ENCODE data around the gene SHOC2. TPM values are rescaled to one million over a fixed set of nuclear protein-coding genes. Genes with fewer than 3 reads are reported as not detected.

The SHOC2 gene
- polyA plus RNA-seq, 3 donors = 13.9 to 69.9 (median 68.9) TPM

DNA sequence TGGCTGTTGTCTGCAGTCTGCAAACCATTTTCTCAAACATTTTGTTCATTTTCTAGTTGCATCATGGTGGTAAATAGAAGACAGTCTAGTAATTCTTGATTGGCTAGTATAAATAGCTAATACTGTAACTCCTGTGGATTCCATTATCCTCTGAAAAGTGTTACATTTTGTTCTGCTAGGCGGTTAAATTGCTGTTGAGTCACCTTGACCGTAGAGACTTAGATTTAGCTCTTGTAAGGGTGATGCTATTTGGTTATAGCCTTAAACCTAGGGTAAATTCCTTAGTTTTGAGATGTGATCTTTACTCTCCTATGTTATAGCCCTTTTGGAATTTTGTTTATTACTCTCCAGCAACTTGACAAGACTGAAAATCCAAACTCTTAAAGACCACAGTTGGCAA, 58.8 kb downstream of the SHOC2 start:
- Histone ChIP-seq H3K4me1 (ENCODE audit: control insufficient read depth in 1 of 2, insufficient read depth in 2 of 2, low read length in 2 of 2) (no peaks in the 10 kb centered on the region), H3K27me3 (ENCODE audit: control insufficient read depth in 2 of 2, insufficient read depth in 2 of 2, low read length in 2 of 2) (no peaks in the 10 kb centered on the region), H3K4me3 (replicated peaks in 1 of 3; ENCODE audit: low read depth in 2 of 3, low read length in 3 of 3) (no peak overlapping the region), H3K79me2 (ENCODE audit: insufficient read depth, low read length) (peaks cover 92% of the 10 kb centered on the region), H3K9me3 (replicated peaks in 1 of 2; ENCODE audit: control insufficient read depth in 1 of 2, insufficient read depth in 1 of 2, low read length in 2 of 2) (no peaks in the 10 kb centered on the region), H4K20me1 (ENCODE audit: insufficient read depth, low read length) (peaks cover 90% of the 10 kb centered on the region), H3K4me2 (replicated peaks; ENCODE audit: extremely low read depth, low read length, poor library complexity, severe bottlenecking) (no peak overlapping the region), H2AFZ (ENCODE audit: insufficient read depth, low read depth, low read length, poor library complexity, severe bottlenecking) (no peak overlapping the region), H3K36me3 (replicated peaks in 1 of 2; ENCODE audit: control insufficient read depth in 1 of 2, insufficient read depth in 2 of 2, low read length in 2 of 2) (no peaks in the 10 kb centered on the region), H3K9ac (ENCODE audit: insufficient read depth, low read length, poor library complexity, severe bottlenecking) (no peak overlapping the region), H3K27ac (ENCODE audit: low read depth in 1 of 2, low read length in 2 of 2) (peak overlapping the region in 1 of 2 donors; percentile 71)
- peaks cover 0 to 2% (median 0%) of the 10 kb centered on the region in 7 donors for H3K9me3 Mint-ChIP-seq
- WGBS (ENCODE audit: insufficient coverage) = no CpG with 5 or more reads among the region's 2 CpGs
- no peak overlapping the region for H3K4me3 Mint-ChIP-seq
- H3K4me1 Mint-ChIP-seq = peaks cover 38% of the 10 kb centered on the region
- intact Hi-C loops (cut with micrococcal nuclease) = no loop called here
- no peak for DNase-seq
- peak overlapping the region in 4 of 7 donors; percentile 6 to 73 (median 52) for H3K27ac Mint-ChIP-seq
- TF ChIP-seq, protein P1, sequence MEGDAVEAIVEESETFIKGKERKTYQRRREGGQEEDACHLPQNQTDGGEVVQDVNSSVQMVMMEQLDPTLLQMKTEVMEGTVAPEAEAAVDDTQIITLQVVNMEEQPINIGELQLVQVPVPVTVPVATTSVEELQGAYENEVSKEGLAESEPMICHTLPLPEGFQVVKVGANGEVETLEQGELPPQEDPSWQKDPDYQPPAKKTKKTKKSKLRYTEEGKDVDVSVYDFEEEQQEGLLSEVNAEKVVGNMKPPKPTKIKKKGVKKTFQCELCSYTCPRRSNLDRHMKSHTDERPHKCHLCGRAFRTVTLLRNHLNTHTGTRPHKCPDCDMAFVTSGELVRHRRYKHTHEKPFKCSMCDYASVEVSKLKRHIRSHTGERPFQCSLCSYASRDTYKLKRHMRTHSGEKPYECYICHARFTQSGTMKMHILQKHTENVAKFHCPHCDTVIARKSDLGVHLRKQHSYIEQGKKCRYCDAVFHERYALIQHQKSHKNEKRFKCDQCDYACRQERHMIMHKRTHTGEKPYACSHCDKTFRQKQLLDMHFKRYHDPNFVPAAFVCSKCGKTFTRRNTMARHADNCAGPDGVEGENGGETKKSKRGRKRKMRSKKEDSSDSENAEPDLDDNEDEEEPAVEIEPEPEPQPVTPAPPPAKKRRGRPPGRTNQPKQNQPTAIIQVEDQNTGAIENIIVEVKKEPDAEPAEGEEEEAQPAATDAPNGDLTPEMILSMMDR (IDR thresholded peaks at IDR 0.05) = no peak
- H3K36me3 Mint-ChIP-seq = peaks cover 15 to 33% of the 10 kb centered on the region in 2 donors
- H3K27me3 Mint-ChIP-seq (ENCODE audit: low read depth in 3 of 3) = no peaks in the 10 kb centered on the region

DNA sequence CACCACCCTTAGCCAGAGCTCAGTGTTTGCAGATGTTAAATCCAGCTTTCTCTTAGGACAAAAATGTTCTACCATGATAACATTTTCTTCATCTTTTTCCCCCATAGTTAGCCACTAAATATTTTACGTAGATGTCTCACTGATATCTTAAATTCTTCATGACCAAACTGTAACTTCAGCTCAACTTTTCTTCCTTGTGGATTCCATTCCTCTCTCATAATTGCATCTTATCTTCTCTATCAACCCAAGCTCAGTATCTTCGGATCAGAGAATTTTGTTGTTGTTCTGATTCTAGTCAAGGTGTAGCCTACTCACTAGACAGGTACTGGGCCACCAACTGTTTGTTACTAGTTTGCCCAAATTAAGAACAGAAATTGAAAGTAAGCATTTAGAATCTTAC, 60.2 kb downstream of the SHOC2 start:
- Mint-ChIP-seq H3K27ac (peak overlapping the region in 5 of 7 donors; percentile 5 to 81 (median 27)), H3K36me3 (peaks cover 18 to 35% of the 10 kb centered on the region in 2 donors), H3K4me3 (no peak overlapping the region), H3K9me3 (peaks cover 0 to 2% (median 0%) of the 10 kb centered on the region in 7 donors), H3K27me3 (ENCODE audit: low read depth in 3 of 3) (no peaks in the 10 kb centered on the region), H3K4me1 (peaks cover 30% of the 10 kb centered on the region)
- H3K9ac ChIP-seq (ENCODE audit: insufficient read depth, low read length, poor library complexity, severe bottlenecking) = no peak overlapping the region
- peak overlapping the region in 1 of 2 donors; percentile 71 for H3K27ac ChIP-seq (ENCODE audit: low read depth in 1 of 2, low read length in 2 of 2)
- H3K9me3 ChIP-seq (replicated peaks in 1 of 2; ENCODE audit: control insufficient read depth in 1 of 2, insufficient read depth in 1 of 2, low read length in 2 of 2) = no peaks in the 10 kb centered on the region
- intact Hi-C loops (cut with micrococcal nuclease) = no loop called here
- peaks cover 92% of the 10 kb centered on the region for H3K79me2 ChIP-seq (ENCODE audit: insufficient read depth, low read length)
- H3K36me3 ChIP-seq (replicated peaks in 1 of 2; ENCODE audit: control insufficient read depth in 1 of 2, insufficient read depth in 2 of 2, low read length in 2 of 2) = no peaks in the 10 kb centered on the region
- peaks cover 92% of the 10 kb centered on the region for H4K20me1 ChIP-seq (ENCODE audit: insufficient read depth, low read length)
- TF ChIP-seq, protein P1 (IDR thresholded peaks at IDR 0.05) = no peak
- no CpG with 5 or more reads among the region's 2 CpGs for WGBS (ENCODE audit: insufficient coverage)
- no peak overlapping the region for H2AFZ ChIP-seq (ENCODE audit: insufficient read depth, low read depth, low read length, poor library complexity, severe bottlenecking)
- no peak overlapping the region for H3K4me3 ChIP-seq (replicated peaks in 1 of 3; ENCODE audit: low read depth in 2 of 3, low read length in 3 of 3)
- no peaks in the 10 kb centered on the region for H3K4me1 ChIP-seq (ENCODE audit: control insufficient read depth in 1 of 2, insufficient read depth in 2 of 2, low read length in 2 of 2)
- H3K4me2 ChIP-seq (replicated peaks; ENCODE audit: extremely low read depth, low read length, poor library complexity, severe bottlenecking) = no peak overlapping the region
- no peak for DNase-seq
- no peaks in the 10 kb centered on the region for H3K27me3 ChIP-seq (ENCODE audit: control insufficient read depth in 2 of 2, insufficient read depth in 2 of 2, low read length in 2 of 2)
